HG02970 (cell line): Measurements from ENCODE around the gene NR5A1.

Source experiments
- ATAC-seq: cut with Tn5 transposase; IDR thresholded peaks from one replicate; pipeline ENCODE4 v1.9.1; 2021; ENCODE audit warnings: mild to moderate bottlenecking, moderate library complexity, moderate number of reproducible peaks; ENCODE audit not compliant: unreplicated experiment, low FRiP score

Gene NR5A1

GRCh38 chr9:124448019-124448418 is 59.2 kb downstream of the NR5A1 start:
- ATAC-seq, result no peak

DNA sequence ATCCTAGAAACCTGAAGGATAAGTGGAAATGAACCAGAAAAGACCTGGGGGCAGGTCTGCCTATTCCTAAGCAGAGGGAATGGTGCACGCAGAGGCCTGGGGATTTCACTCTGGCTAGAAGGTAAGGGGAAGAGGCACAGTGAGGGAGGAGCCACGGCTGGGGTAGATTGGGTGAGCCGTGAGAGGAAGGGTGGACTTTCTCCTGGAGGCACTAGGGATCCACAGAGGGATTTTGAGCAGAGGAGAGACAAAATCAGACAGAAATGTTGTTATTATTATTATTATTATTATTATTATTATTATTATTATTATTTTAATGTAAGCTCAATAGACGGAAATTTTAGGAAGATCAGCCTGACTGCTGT is 59.9 kb downstream of the NR5A1 start:
- ATAC-seq, result no peak

- no peak for ATAC-seq
These were observed 63.0 kb downstream of the NR5A1 start for GRCh38 chr9:124444166-124444565.

GRCh38 chr9:124443625-124444024 is 63.6 kb downstream of the NR5A1 start:
- no peak for ATAC-seq

GRCh38 chr9:124442826-124443225 is 64.4 kb downstream of the NR5A1 start:
- ATAC-seq, result no peak

- ATAC-seq, result no peak
These were observed 64.8 kb downstream of the NR5A1 start for GRCh38 chr9:124442379-124442778.

DNA sequence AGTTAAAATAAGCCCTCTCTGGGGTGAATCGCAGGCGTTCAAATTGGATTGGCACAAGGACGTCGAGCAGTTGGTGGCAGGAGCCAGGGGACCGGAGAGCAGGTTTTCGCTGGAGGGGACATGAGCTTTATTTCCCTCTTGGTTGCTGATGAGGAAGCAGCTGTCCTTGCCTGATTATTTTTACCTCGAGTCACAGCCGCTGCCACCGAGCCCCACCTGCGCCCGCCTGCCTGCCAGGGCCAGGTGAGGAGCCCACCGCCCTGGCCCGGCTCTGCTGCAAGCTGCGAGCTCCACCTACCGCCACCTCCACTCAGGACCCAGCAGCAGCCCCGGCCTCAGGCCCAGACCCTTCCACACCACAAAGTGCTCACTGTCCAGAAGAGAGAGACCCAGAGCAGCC is 65.9 kb downstream of the NR5A1 start:
- ATAC-seq, result no peak

DNA sequence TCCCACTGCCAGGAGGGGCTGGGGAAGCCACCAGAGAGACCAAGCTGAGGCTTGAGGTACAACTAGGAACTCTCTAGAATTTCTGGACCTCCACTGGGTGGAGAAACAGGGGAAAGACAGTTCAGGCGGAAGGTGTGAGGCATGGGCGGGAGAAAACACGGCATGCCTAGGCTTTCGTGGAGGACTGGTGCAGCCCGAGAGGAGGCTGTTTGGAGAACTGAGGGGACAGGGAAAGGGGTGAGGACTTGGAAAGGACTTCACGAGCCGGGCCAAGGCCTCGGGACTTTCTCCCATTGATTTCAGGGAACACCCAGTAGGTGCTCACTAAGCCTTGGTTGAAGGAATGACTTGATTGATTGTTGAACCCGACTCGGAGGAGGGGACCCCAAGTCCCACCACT is 66.4 kb downstream of the NR5A1 start:
- no peak for ATAC-seq

DNA sequence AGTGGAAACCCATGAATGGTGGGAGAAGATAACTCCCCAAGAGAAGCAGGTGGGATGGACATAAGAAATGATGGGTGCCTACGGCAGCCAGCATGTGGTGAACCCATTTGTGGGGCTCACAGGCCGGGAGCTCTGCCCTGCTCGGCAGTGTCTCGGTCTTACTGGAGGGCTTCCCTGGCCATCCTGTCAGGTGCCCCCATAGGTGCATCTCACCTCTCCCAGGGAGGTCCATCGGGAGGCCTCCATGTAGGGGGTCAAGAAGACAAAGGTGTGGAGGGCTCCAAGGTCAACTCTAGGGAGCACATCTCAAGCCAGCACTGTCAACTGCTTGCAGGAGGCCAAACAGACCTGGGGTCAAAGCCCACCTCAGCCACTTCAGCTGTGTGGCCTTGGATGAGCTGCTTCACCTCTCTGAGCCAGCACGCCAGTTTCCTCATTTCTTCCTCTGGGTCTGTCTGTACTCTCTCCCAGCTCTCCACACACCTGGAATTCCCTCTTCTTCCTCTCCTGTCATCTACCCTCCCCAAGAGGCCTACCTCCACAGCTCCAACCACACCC is 67.4 kb downstream of the NR5A1 start:
- ATAC-seq, result no peak

DNA sequence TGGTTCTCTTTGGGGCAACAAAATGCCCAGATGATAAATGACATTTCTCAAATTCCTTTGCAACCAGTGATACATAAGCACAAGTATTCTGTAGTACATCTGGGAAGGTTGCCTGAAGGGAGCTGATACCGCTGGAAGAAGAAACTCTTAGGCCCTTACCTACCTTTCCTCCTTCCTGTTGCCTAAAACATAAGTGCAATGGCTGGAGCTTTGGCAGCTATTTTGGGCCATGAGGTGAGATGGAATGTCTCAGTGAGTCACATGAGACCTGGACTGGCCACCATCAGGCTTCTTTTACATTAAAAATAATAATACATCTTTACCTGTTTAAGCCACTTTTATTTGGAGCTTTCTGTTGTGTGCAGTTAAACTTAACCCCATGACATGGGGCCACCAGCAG is 68.1 kb downstream of the NR5A1 start:
- ATAC-seq, result no peak

- no peak for ATAC-seq
These were observed 69.1 kb downstream of the NR5A1 start for GRCh38 chr9:124438091-124438490.

GRCh38 chr9:124437086-124437485 is 70.1 kb downstream of the NR5A1 start:
- ATAC-seq, result no peak

DNA sequence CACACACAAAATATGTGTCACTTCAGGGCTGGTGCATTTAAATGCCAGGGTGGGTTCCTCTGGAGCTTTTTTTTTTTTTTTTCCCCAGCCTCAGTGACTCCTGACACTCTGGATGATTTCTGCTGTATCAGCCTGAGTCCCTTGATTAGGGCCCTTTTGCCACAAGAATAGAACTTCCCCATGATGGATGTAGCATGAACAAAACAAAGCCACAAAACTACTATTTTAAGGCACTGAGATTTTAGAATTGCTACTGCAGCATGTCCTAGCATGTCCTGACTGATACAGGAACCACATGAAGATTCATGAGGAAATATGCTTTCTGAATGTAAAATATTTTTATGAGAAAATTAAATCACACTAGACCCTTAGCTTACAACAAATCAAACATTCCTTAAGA is 70.9 kb downstream of the NR5A1 start:
- ATAC-seq, result no peak
